ENCODE results near the gene SCGB2B2. TPM values are rescaled to one million over a fixed set of nuclear protein-coding genes. Genes with fewer than 3 reads are reported as not detected.
"Not testable (repeated sequence)": the region's sequence is repeated elsewhere in the genome, so short reads cannot be mapped to it uniquely, and the experiment has no call there.

The SCGB2B2 gene
- total RNA-seq, 1 donor from 2014 or later, result 1.2 TPM

GRCh38 chr19:34673590-34673989, 3.4 kb downstream of the SCGB2B2 start:
- no peak for DNase-seq (ENCODE audit: low spot score)
- intact Hi-C loops (cut with DNase I), result no loop called here

- intact Hi-C loops (cut with DNase I), result no loop called here
- no peak for DNase-seq (ENCODE audit: low spot score)
Measured at GRCh38 chr19:34671972-34672371, 5.0 kb downstream of the SCGB2B2 start.

GRCh38 chr19:34669305-34669704, 7.7 kb downstream of the SCGB2B2 start:
- intact Hi-C loops (cut with DNase I), result no loop called here

GRCh38 chr19:34668690-34669089, 8.3 kb downstream of the SCGB2B2 start:
- intact Hi-C loops (cut with DNase I); DNase-seq (ENCODE audit: low spot score): not testable (repeated sequence)

More at GRCh38 chr19:34669305-34669704, 7.7 kb downstream of the SCGB2B2 start:
- no peak for DNase-seq (ENCODE audit: low spot score)

GRCh38 chr19:34668077-34668689, 8.8 kb downstream of the SCGB2B2 start:
- DNase-seq (ENCODE audit: low spot score); intact Hi-C loops (cut with DNase I): not testable (repeated sequence)

GRCh38 chr19:34667349-34668076, 9.4 kb downstream of the SCGB2B2 start:
- intact Hi-C loops (cut with DNase I), result no loop called here
- DNase-seq (ENCODE audit: low spot score), result no peak

- DNase-seq (ENCODE audit: low spot score), result no peak
- intact Hi-C loops (cut with DNase I), result no loop called here
Measured at GRCh38 chr19:34666958-34667265, 10.0 kb downstream of the SCGB2B2 start.

- intact Hi-C loops (cut with DNase I), result no loop called here
- DNase-seq (ENCODE audit: low spot score), result no peak
Measured at GRCh38 chr19:34666200-34666957, 10.6 kb downstream of the SCGB2B2 start.

GRCh38 chr19:34665275-34665674, 11.7 kb downstream of the SCGB2B2 start:
- DNase-seq (ENCODE audit: low spot score); intact Hi-C loops (cut with DNase I): not testable (repeated sequence)

- no peak for DNase-seq (ENCODE audit: low spot score)
- intact Hi-C loops (cut with DNase I), result no loop called here
Measured at GRCh38 chr19:34664870-34665269, 12.1 kb downstream of the SCGB2B2 start.

- DNase-seq (ENCODE audit: low spot score), result no peak
- intact Hi-C loops (cut with DNase I), result no loop called here
Measured at GRCh38 chr19:34664168-34664567, 12.8 kb downstream of the SCGB2B2 start.

GRCh38 chr19:34662919-34663318, 14.0 kb downstream of the SCGB2B2 start:
- intact Hi-C loops (cut with DNase I), result no loop called here
- DNase-seq (ENCODE audit: low spot score), result no peak

- intact Hi-C loops (cut with DNase I), result no loop called here
- DNase-seq (ENCODE audit: low spot score), result no peak
Measured at GRCh38 chr19:34661357-34661756, 15.6 kb downstream of the SCGB2B2 start.

- DNase-seq (ENCODE audit: low spot score), result no peak
- intact Hi-C loops (cut with DNase I), result no loop called here
Measured at GRCh38 chr19:34655651-34656050, 21.3 kb downstream of the SCGB2B2 start.

GRCh38 chr19:34654796-34655195, 22.2 kb downstream of the SCGB2B2 start:
- no peak for DNase-seq (ENCODE audit: low spot score)
- intact Hi-C loops (cut with DNase I), result no loop called here

- DNase-seq (ENCODE audit: low spot score), result no peak
- intact Hi-C loops (cut with DNase I), result no loop called here
Measured at GRCh38 chr19:34651747-34652146, 25.2 kb downstream of the SCGB2B2 start.

- intact Hi-C loops (cut with DNase I), result no loop called here
- DNase-seq (ENCODE audit: low spot score), result no peak
Measured at GRCh38 chr19:34649886-34650543, 26.9 kb downstream of the SCGB2B2 start.

GRCh38 chr19:34645551-34645950, 31.4 kb downstream of the SCGB2B2 start:
- intact Hi-C loops (cut with DNase I), result no loop called here
- no peak for DNase-seq (ENCODE audit: low spot score)

GRCh38 chr19:34644991-34645461, 31.9 kb downstream of the SCGB2B2 start:
- intact Hi-C loops (cut with DNase I), result no loop called here
- peak; percentile 69 for DNase-seq (ENCODE audit: low spot score)

- intact Hi-C loops (cut with DNase I), result no loop called here
Measured at GRCh38 chr19:34642241-34642640, 34.7 kb downstream of the SCGB2B2 start.

More at GRCh38 chr19:34642241-34642640, 34.7 kb downstream of the SCGB2B2 start:
- DNase-seq (ENCODE audit: low spot score), result no peak
